Measurements from ENCODE around the gene APOBEC2. TPM values are rescaled to one million over a fixed set of nuclear protein-coding genes. Genes with fewer than 3 reads are reported as not detected.

APOBEC2 gene
- total and polyA plus RNA-seq, 2 of the 13 experiments (the other 11 are each of a cell fraction or from before 2014, with no cell fraction given), result 0.09 TPM; not detected in 1

DNA sequence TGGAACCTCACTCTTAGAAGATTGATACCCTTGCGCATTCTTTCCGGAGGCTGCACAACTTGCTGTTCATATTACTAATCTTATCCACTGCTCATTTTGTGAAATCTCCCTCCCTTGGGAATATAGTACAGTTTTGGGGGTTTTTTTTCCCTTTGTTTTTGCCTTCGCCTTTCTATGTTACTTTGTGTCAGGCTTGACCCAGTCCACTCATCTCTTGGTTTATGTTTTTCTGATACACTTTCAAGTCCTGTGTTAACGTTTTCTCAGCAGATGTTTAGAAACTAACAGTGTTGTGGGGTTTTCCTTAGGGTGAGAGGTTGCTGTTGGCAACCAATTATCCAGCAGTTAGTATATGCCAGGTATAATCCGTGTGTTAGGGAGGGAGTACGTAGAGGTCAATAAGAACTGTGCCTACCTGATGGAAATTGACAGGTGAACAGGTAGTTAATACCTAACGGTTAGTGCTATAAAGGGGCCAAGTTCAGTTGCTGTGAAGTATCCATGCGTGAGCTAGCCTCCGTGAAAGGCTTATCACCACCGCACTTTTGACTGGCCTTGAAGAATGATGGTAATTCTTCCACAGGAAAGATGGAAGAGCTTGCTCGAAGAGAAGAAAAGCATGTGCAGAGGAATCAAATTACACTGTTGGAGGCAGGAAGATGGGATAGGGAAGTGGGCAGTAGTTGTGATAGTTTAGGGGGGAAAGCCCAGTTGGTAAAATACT lies 21.1 kb downstream of the APOBEC2 start (continued):
- TF ChIP-seq, protein P1, sequence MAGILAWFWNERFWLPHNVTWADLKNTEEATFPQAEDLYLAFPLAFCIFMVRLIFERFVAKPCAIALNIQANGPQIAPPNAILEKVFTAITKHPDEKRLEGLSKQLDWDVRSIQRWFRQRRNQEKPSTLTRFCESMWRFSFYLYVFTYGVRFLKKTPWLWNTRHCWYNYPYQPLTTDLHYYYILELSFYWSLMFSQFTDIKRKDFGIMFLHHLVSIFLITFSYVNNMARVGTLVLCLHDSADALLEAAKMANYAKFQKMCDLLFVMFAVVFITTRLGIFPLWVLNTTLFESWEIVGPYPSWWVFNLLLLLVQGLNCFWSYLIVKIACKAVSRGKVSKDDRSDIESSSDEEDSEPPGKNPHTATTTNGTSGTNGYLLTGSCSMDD (CRISPR knock-in tag; IDR thresholded peaks at IDR 0.05), result no peak
- TF ChIP-seq MZF1 (CRISPR knock-in tag; IDR thresholded peaks at IDR 0.05; ENCODE audit: borderline replicate concordance) (no peak), ZMYM3 (CRISPR knock-in tag; IDR thresholded peaks at IDR 0.05) (no peak), ZSCAN21 (CRISPR knock-in tag; IDR thresholded peaks at IDR 0.05; ENCODE audit: borderline replicate concordance) (no peak), ZNF713 (CRISPR knock-in tag; IDR thresholded peaks at IDR 0.05) (no peak), KDM2A (CRISPR knock-in tag; IDR thresholded peaks at IDR 0.05; ENCODE audit: borderline replicate concordance, low read depth) (no peak), ZNF17 (CRISPR knock-in tag; IDR thresholded peaks at IDR 0.05) (no peak), RBM22 (optimal IDR thresholded peaks at IDR 0.05; ENCODE audit: low read length) (no peak), ZMYM2 (CRISPR knock-in tag; IDR thresholded peaks at IDR 0.05) (no peak), ZNF264 (CRISPR knock-in tag; IDR thresholded peaks at IDR 0.05) (no peak), SOX6 (IDR thresholded peaks at IDR 0.05) (no peak), SOX6 (CRISPR knock-in tag; IDR thresholded peaks at IDR 0.05) (0 out of 2 replicates have a peak, but pooled peaks have one; percentile 25), FOXP1 (IDR thresholded peaks at IDR 0.05) (no peak), FOXP1 (CRISPR knock-in tag; IDR thresholded peaks at IDR 0.05) (no peak), SUZ12 (IDR thresholded peaks at IDR 0.05; ENCODE audit: low read depth, low read length) (no peak), MATR3 (CRISPR knock-in tag; IDR thresholded peaks at IDR 0.05) (no peak), ZNF589 (CRISPR knock-in tag; conservative IDR thresholded peaks at IDR 0.05) (no peak), CBX2 (IDR thresholded peaks at IDR 0.05; ENCODE audit: low read depth, low read length) (no peak), CBX2 (CRISPR knock-in tag; IDR thresholded peaks at IDR 0.05; ENCODE audit: low read depth) (no peak), SATB2 (CRISPR knock-in tag; IDR thresholded peaks at IDR 0.05) (no peak)
- TF ChIP-seq, protein P2, sequence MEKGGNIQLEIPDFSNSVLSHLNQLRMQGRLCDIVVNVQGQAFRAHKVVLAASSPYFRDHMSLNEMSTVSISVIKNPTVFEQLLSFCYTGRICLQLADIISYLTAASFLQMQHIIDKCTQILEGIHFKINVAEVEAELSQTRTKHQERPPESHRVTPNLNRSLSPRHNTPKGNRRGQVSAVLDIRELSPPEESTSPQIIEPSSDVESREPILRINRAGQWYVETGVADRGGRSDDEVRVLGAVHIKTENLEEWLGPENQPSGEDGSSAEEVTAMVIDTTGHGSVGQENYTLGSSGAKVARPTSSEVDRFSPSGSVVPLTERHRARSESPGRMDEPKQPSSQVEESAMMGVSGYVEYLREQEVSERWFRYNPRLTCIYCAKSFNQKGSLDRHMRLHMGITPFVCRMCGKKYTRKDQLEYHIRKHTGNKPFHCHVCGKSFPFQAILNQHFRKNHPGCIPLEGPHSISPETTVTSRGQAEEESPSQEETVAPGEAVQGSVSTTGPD (CRISPR knock-in tag; IDR thresholded peaks at IDR 0.05), result 0 out of 2 replicates have a peak, but pooled peaks have one; percentile 7
- TF ChIP-seq, protein P3, sequence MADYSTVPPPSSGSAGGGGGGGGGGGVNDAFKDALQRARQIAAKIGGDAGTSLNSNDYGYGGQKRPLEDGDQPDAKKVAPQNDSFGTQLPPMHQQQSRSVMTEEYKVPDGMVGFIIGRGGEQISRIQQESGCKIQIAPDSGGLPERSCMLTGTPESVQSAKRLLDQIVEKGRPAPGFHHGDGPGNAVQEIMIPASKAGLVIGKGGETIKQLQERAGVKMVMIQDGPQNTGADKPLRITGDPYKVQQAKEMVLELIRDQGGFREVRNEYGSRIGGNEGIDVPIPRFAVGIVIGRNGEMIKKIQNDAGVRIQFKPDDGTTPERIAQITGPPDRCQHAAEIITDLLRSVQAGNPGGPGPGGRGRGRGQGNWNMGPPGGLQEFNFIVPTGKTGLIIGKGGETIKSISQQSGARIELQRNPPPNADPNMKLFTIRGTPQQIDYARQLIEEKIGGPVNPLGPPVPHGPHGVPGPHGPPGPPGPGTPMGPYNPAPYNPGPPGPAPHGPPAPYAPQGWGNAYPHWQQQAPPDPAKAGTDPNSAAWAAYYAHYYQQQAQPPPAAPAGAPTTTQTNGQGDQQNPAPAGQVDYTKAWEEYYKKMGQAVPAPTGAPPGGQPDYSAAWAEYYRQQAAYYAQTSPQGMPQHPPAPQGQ (CRISPR knock-in tag; IDR thresholded peaks at IDR 0.05; ENCODE audit: borderline replicate concordance), result no peak
- TF ChIP-seq, protein P4, sequence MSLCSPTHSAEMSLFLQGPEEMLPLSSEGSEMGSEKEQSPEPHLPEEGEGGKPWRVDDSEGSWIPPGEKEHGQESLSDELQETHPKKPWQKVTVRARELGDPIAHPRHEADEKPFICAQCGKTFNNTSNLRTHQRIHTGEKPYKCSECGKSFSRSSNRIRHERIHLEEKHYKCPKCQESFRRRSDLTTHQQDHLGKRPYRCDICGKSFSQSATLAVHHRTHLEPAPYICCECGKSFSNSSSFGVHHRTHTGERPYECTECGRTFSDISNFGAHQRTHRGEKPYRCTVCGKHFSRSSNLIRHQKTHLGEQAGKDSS (CRISPR knock-in tag; IDR thresholded peaks at IDR 0.05; ENCODE audit: borderline replicate concordance, low read depth), result no peak
